CD4-positive, alpha-beta T cell treated with Interleukin-12 subunit alpha and Interleukin-12 subunit beta, for 1 hour (primary cell): ENCODE data around the gene NFKBIB.
"Not testable (repeated sequence)": the region's sequence is repeated elsewhere in the genome, so short reads cannot be mapped to it uniquely, and the experiment has no call there.

Experiments used
- DNase-seq: peaks from one replicate; pipeline ENCODE4 v3.0.0-alpha.2; 2020

NFKBIB gene, protein sequence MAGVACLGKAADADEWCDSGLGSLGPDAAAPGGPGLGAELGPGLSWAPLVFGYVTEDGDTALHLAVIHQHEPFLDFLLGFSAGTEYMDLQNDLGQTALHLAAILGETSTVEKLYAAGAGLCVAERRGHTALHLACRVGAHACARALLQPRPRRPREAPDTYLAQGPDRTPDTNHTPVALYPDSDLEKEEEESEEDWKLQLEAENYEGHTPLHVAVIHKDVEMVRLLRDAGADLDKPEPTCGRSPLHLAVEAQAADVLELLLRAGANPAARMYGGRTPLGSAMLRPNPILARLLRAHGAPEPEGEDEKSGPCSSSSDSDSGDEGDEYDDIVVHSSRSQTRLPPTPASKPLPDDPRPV

DNA sequence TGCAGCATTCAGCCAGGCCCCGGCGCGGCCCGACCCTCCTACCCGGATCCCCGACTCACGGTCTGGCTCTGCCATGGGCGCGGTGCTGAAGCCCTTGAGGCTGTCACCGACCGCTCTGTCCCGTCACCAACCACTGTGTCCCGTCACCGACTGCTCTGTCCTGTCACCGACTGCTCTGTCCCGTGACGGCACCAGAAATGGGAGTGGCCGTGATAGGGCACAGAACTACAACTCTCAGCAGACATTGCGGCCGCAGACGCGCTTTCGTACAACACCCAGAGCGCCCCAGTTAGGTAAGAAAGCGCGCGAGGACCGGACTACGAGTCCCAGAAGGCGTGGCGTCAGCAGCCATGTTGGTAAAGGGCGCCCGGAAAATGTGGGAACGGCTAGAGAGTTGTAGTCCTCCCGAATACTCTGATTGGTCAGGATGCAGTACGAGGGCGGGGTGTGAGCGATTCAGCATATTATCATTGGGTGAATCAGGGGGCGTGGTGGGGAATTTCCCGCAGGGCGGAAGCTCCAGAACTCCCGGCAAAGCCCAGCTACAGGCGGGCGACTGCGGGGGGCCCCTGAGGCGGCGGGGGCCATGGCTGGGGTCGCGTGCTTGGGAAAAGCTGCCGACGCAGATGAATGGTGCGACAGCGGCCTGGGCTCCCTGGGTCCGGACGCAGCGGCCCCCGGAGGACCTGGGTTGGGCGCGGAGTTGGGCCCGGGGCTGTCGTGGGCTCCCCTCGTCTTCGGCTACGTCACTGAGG, at the start of gene NFKBIB, which contains the start of gene SIRT2:
NFKBIB (plus strand) TSS at position 523 of the 755 bp plus-strand sequence; CDS start at position 587, 64 bp downstream.
SIRT2 (minus strand) TSS at position 172 of the 755 bp plus-strand sequence; CDS start at position 75, 97 bp downstream.
- DNase-seq: peak; percentile 100

DNA sequence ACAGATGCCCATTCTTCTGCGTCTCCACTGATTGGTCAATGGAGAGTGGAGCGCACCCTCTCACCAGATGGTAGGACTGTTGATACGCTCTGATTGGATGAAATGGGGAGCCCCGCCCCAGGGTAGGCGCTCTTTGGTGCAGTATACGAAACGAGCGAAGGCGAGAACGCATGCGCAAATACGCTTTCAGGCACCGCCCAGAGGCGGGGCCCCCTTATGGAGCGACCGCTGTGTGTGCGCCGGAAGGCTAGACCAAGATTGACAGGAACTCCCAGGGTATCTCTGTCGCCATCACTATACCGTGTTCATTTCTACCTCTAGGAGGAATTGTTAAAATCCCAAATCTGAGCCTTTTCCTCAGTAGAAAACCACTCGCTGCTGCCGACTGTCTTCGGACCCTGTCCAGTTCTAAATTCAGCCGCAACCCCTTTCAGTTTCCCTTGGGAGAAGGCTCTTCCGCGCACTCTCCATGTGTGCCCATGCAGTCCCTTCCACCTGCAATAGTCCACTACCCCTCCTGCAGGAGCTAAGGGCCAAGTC, 49.3 kb upstream of the NFKBIB start:
- DNase-seq: no peak

DNA sequence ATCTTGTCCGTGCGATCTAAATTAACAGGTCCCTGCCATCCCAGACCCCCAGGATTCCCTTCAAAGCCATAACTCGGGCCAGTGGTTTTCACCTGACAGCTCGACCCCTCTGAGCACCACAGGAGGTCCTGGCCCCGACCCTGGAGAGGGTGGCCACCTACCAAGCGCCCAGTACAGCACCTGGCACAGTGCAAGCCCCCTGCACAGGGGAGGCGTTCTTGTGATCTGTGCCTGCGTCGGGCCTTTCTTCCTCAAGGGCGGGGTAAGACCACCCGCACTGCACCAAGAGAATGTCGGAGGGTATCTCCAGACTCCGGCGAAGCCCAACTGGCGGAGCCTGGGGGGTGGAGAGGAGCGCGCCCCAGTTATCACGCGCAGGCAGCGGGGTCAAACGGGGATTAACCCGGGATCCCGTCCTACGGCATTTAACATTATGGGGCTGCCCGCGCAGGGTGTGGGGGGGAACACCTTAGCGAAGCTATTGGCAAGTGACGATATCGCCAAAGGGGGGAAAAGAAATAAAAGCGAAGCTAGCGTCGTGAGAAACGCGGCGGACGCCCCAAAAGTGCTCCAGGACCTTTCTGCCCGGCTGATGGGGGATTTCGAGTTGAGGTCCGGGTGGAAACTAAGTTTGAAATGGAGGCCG, 48.7 kb upstream of the NFKBIB start:
- DNase-seq: peak; percentile 48

DNA sequence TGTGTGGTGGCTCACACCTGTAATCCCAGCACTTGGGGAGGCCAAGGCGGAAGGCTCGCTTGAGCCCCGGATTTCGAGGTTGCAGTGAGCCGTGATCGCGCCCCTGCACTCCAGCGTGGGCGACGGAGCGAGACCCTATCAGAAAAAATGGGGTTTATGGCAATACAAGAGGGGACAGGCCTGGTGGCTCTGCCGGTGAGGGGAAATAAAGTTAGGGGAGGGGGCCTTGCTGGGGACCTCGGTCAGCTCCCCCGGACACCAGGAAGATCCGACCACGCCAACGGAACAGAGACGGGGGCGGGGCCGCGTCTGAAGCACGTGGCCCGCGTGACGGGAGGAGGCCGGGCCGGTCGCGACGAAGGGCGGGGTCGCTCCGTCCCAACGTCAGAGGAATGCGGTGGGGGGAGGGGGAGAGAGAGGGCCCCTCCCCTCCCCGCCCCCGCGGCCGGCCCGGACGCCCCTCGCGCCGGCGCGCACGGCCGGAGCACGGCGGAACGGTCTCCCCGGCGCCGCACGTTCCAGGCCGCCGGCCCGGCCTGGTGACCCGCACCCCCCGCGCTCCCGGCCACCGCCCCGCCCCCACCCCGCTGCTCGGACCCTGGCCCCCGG, 48.0 kb upstream of the NFKBIB start:
- DNase-seq: peak; percentile 92

DNA sequence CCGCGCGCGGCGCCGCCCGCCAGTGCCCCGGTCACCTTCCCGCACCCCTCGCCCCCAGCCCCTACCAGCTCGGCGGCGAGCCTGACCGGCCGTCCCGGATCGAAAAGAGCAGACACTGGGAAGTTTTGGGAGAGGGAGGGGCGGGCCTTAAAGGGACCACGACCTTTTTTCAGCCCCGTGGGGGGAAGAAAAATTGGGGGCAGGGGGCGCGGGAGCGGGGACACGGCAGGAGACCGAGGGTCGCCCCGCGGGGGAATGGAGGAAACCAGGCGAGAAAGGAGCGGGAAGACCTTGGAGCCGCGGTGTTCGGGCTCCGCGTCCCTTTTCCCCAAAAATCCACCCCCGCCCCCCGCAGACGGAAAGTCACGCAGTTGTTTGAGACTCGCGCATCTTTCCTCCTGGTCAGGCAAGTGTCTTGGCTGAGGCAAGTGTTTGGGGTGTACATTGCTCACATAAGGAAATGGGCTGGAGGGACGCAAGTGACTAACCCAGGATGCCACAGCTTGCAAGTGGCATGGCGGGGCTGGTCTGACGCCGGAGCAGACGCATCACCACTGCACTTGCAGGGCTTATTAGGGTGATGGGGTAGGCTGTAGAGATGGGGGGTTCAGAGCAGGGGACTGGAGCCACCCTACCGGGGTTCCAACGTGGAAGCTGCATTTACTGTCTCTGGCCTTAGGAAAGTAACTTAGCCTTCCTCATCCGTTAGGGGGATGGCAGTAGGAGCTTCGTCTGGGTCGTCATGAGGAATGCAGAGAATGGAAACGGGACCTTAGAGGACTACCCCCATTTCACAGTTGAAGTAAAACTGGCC, 47.3 kb upstream of the NFKBIB start:
- peak; percentile 71 for DNase-seq

DNA sequence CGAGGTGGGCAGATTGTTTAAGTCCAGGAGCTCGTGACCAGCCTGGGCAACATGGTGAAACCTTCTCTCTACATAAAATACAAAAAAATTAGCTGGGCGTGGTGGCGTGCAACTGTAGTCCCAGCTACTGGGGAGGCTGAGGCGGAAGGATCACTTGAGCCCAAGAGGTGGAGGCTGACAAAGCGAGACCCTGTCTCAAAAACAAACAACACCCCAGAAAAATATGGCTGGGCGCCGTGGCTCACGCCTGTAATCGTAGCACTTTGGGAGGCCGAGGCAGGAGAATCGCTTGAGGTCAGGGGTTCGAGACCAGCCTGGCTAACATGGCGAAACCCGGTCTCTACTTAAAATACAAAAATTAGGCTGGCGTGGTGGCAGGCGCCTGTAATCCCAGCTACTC, 46.6 kb upstream of the NFKBIB start:
- DNase-seq: no peak

DNA sequence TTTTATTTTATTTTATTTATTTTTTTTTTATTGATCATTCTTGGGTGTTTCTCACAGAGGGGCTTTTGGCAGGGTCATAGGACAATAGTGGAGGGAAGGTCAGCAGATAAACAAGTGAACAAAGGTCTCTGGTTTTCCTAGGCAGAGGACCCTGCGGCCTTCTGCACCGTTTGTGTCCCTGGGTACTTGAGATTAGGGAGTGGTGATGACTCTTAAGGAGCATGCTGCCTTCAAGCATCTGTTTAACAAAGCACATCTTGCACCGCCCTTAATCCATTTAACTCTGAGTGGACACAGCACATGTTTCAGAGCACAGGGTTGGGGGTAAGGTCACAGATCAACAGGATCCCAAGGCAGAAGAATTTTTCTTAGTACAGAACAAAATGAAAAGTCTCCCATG, 44.8 kb upstream of the NFKBIB start:
- DNase-seq: not testable (repeated sequence)

DNA sequence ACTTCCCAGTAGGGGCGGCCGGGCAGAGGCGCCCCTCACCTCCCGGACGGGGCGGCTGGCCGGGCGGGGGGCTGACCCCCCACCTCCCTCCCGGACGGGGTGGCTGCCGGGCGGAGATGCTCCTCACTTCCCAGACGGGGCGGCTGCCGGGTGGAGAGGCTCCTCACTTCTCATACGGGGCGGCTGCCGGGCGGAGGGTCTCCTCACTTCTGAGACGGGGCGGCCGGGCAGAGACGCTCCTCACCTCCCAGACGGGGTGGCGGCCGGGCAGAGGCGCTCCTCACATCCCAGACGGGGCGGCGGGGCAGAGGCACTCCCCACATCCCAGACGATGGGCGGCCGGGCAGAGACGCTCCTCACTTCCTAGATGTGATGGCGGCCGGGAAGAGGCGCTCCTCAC, 44.0 kb upstream of the NFKBIB start:
- DNase-seq: not testable (repeated sequence)

DNA sequence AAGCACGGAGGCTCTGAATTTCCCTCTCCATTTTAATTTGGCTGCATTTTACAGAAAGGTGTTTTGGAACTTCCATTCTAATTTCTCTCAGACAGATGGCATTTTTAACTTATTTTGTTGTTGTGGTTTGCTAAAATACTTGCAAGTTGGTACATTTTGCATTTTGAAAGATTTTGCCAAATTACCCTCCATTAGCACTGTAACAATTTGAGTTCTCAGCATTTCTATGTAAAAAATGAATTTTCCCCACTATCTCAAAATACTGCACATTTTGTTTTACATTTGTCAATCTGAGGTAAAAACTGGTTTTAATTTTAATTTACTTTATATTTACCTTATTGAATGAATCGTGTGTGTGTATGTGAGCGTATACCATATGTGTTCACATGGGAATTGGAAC, 43.0 kb upstream of the NFKBIB start:
- DNase-seq: no peak

DNA sequence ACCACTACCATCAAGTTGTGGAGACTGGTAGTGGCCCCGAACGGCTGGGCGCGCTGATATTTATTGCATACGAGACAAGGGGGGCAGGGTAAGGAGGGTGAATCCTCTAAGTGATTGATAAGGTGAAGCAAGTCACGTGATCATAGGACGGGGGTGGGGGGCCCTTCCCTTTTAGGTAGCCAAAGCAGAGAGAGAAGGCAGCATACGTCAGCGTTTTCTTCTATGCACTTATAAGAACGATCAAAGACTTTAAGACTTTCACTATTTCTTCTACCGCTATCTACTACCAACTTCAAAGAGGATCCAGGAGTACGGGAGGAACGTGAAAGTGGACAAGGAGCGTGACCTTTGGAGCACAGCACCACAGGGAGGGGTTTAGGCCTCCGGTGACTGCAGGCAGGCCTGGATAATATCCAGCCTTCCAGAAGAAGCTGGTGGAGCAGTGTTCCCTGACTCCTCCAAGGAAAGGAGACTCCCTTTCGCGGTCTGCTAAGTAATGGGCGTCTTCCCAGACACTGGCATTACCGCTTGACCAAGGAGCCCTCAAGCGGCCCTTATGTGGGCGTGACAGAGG, 40.1 kb upstream of the NFKBIB start:
- DNase-seq: not testable (repeated sequence)

DNA sequence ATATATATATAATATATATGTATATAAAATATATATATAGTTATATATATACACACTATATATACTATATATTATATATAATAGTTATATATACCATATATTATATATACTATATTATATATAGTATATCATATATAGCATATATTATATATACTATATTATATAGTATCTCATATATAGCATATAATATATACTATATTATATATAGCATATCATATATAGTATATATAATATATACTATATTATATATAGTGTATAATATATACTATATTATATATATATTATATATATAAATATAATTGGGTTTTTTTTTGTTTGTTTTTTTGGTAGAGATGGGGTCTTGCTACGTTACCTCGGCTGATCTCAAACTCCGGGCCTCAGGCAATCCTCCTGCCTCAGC, 38.4 kb upstream of the NFKBIB start:
- no peak for DNase-seq

DNA sequence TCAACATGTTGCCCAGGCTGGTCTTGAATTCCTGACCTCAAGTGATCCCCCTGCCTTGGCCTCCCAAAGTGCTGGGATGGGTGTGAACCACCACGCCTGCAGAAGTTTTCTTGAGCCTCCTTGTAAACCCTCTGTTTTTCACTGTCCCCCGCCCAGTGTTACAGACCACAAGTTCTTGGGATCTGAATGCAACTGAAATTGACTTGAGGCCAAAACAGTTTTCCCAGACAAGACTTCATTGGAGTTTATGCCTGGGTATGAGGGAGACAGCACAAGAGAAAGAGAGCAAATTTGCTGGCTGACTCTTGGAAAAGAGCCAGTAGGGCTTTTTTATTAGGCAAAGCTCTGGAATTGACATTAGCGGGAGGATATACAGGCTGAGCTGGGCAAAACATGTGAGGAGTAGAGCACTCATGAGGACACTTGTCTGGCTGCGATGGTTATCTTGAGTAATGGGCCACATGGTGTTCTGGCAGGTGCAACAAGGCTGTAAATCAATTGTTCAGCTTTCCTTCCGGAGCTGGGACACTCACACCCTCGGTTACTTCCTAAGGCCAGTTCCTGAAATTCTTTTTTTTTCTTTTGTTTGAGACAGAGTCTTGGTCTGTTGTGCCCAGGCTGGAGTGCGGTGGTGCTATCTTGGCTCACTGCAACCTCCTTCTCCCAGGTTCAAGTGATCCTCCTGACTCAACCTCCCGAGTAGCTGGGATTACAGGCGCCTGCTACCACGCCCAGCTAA, 37.3 kb upstream of the NFKBIB start:
- no peak for DNase-seq

DNA sequence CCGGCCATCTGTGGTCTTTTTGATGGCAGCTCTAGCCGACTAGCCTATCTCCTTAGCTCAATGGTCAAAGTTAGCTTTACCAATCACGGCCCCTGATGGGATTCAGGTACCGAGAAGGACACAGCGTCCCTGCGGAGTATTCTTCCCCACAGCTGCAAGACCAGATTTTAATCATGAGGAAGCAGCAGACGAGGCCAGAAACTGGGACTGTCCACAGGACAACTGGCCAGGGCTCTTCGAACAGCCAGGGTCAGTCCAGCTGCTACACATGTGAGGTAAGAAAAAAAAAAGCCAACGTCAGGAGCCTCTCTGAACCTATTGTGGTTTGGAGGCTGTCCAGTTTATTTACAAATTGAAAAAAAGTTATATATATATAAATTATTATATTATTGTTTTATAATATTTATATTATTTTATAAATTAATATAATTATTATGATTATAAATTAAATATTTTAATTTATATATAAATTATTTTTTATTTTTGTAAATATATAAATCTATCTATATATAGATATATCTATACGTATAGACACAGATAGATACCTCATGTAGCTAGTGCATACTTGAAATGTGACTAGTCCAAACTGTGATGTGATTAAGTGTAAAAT, 32.5 kb upstream of the NFKBIB start:
- no peak for DNase-seq

DNA sequence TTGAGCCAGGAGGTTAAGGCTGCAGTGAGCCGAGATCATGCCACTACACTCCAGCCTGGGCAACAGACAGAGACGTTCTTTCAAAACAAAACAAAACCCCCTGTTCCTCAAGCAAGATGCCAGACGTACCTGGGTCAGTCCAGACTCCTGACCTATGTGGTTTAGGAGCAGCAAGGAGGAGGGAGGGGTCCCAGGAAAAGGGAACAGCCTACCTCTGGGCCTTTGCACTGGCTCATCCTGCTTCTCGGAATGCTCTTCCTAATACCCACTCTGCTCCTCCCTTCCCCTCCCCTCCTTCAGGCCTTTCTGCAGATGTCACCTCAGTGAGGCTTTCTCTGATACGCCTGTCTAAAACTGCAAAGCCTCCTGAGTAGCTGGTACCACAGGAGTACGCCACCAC, 31.2 kb upstream of the NFKBIB start:
- DNase-seq: no peak

DNA sequence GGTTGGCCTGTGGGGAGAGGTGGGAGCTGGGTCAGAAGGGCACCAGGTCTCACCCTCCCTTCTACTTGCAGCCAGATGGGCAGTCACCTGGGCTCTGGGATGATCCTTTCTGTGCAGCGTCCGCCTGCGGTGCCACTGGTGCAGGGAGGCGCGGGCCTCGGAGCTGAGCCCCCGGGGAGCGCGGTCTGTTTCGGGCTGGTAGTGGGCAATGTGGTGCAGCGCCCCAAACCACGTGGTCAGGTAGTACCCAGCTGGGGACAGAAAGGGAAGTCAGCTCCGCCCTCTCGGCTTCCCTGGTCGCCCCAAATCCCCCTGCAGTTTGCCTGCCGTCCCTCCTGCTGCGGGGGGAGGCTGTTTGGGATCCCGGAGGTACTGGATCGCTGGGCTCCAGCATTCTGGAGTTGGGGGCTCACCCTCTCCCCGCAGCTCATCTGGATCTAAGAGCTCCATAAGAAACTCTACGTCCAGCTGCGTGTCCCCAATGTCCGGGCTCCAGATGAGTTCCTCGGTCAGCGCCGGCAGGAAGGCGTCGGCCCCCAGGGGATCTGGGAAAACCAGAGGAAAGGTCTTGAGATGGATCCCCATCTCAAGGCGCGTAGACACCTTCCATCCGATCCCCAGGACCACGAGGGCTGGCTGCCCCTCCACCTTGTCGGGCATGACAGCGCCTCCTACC, 30.5 kb upstream of the NFKBIB start:
- peak; percentile 37 for DNase-seq

DNA sequence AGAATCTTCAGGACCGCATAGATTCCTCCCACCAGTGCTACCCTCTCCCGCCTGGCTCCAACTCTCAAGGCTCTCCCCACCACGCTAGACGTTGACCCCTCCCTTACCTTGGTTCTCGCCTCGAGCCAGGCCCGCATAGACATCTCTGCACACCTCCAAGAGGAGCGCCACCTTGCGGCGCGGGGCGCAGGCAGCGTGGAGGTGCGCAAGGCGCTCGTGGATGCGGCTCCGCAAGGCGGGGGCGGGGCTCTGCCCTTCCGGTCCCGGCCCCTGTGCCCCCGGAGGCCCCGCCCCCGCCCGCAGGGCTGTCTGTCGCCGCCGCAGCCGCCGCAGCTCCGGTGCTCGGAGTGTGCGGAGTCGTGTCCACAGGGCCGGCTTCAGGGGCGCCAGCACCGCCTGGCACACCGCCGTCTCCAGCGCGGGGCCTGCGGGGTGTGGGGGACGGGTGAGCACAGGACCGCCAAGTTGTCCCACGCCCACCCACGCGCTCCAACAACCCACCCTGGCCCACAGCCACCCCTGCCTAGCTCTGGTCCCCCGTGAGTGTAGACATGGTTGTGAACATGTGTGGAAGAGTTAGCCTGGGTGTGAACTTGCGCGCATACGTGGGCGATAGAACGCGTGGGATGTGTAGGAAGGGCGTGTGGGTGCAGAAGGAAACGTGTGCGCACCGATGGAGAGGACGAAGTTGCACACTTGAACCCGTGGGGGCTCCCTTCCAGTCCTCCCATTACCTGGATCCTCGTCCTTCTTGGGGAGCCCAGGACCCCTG, 29.7 kb upstream of the NFKBIB start:
- DNase-seq: peak; percentile 97

DNA sequence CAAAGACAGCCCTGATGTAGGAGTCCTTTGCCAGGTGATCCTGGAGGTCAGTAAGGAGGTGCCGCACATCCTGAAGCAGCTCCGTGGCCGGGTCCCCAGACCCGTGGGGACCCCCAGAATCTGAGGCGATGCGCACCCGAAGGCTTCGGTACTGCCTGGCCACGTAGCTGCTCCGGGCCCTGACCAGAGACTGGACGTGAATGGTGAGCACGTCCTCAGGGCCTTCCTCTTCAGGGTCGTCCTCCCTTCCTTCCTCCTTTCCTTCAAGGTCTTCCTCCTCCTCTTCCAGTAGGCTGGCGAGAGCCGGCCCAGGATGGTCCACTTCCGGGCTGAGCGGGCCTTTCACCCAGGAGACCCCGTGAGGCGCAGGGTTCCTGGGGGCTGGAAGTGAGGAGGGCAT, 29.2 kb upstream of the NFKBIB start:
- no peak for DNase-seq

DNA sequence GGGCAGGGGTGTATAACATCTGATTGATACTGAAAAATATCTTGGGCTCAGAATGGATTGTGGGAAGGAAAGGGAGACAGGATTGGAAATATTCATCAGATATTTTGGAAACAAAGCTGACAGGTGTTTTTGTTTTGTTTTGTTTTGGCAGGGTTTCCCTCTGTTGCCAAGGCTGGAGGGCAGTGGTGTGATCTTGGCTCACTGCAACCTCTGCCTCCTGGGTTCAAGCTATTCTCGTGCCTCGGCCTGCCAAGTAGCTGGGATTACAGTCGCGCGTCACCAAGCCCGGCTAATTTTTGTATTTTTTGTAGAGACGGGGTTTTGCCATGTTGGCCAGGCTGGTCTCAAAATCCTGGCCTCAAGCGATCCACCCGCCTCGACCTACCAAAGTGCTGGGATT, 26.4 kb upstream of the NFKBIB start:
- DNase-seq: not testable (repeated sequence)
